ENCODE measurements around the gene ELOVL7. TPM values are rescaled to one million over a fixed set of nuclear protein-coding genes. Genes with fewer than 3 reads are reported as not detected.
"Not testable (repeated sequence)": the region's sequence is repeated elsewhere in the genome, so short reads cannot be mapped to it uniquely, and the experiment has no call there.

ELOVL7 gene
- total and polyA plus RNA-seq, 2 donors (not counting 3 experiments of a cell fraction or from before 2014, with no cell fraction given): 0.01 to 0.09 TPM

DNA sequence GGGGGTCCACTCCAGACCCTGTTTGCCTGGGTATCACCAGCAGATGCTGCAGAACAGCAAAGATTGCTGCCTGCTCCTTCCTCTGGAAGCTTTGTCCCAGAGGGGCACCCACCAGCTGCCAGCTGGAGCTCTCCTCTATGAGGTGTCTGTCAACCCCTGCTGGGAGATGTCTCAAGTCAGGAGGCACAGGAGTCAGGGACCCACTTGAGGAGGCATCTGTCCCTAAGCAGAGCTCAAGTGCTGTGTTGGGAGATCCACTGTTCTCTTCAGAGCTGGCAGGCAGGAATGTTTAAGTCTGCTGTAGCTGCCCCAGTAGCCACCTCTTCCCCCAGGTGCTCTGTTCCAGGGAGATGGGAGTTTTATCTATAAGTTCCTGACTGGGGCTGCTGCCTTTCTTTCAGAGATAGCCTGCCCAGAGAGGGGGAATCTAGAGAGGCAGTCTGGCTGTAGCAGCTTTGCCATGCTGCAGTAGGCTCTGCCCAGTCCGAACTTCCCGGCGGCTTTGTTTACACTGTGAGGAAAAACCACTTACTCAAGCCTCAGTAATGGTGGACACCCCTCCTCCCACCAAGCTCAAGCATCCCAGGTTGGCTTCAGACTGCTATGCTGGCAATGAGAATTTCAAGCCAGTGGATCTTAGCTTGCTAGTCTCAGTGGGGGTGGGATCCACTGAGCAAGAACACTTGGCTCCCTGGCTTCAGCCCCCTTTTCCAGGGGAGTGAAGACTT lies 128.7 kb downstream of the ELOVL7 start:
- dilution Hi-C loops (cut with MboI; ENCODE audit: extremely low pct_ligation_motif_present, low sequenced_read_pairs); CTCF ChIA-PET; FAIRE-seq: not testable (repeated sequence)

DNA sequence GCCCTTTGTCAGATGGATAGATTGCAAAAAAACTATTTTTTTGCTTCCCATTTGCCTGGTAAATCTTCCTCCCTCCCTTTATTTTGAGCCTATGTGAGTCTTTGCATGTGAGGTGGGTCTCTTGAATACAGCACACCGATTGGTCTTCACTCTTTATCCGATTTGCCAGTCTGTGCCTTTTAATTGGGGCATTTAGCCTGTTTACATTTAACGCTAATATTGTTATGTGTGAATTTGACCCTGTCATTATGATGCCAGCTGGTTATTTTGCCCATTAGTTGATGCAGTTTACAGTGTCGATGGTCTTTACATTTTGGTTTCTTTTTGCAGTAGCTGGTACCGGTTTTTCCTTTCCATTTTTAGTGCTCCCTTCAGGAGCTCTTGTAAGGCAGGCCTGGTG lies 131.1 kb downstream of the ELOVL7 start:
- H3K79me2 ChIP-seq (ENCODE audit: control insufficient read depth, insufficient read depth, low read length): no peaks in the 10 kb centered on the region
- H3K27ac ChIP-seq (ENCODE audit: insufficient read depth, low read depth, low read length): no peak overlapping the region
- TF ChIP-seq JUN (IDR thresholded peaks at IDR 0.05; ENCODE audit: borderline replicate concordance, insufficient read depth, insufficient read length, low read depth) (no peak), GATA2 (IDR thresholded peaks at IDR 0.05; ENCODE audit: insufficient read depth, insufficient read length, low read depth, low read length) (no peak)
- no peaks in the 10 kb centered on the region for H3K36me3 ChIP-seq (ENCODE audit: control insufficient read depth in 2 of 2, extremely low read depth in 1 of 2, insufficient read depth in 2 of 2, low read length in 2 of 2)
- no peaks in the 10 kb centered on the region for H3K9me3 ChIP-seq (replicated peaks; ENCODE audit: control insufficient read depth, insufficient read depth, low read length)
- intact Hi-C loops (cut with micrococcal nuclease): no loop called here
- dilution Hi-C loops (cut with MboI; ENCODE audit: extremely low pct_ligation_motif_present, low sequenced_read_pairs): no loop called here
- peaks cover 2 to 6% of the 10 kb centered on the region in 2 experiments for H3K27me3 ChIP-seq (ENCODE audit: control insufficient read depth in 2 of 2, insufficient read depth in 2 of 2, low read length in 2 of 2)
- no TSS peak for BruUV-seq (replicated peaks)
- no peak for DNase-seq (ENCODE audit: low read depth, low spot score)
- no peaks in the 10 kb centered on the region for H4K20me1 ChIP-seq (replicated peaks; ENCODE audit: control insufficient read depth, extremely low read depth, insufficient read depth, low read length)
- no peaks in the 10 kb centered on the region for H3K4me1 ChIP-seq (ENCODE audit: control insufficient read depth, extremely low read depth, insufficient read depth, low read length)
- no peaks in the 10 kb centered on the region for H3K9me1 ChIP-seq (replicated peaks; ENCODE audit: control insufficient read depth, extremely low read depth, insufficient read depth, low read length)
- H3K9ac ChIP-seq (replicated peaks; ENCODE audit: extremely low read depth, insufficient read depth, low read length): no peak overlapping the region
- H3K4me3 ChIP-seq (replicated peaks in 1 of 3; ENCODE audit: insufficient read depth in 1 of 3, low read depth in 1 of 3, low read length in 3 of 3): no peak overlapping the region
- POLR2A ChIA-PET: no interaction called here
- no peak overlapping the region for H3K4me2 ChIP-seq (ENCODE audit: insufficient read depth, low read length)
- no peak for FAIRE-seq
- no peak overlapping the region for H2AFZ ChIP-seq (ENCODE audit: low read depth, low read length)
- CTCF ChIA-PET: no interaction called here

More for the DNA sequence above, 128.7 kb downstream of the ELOVL7 start:
- H3K27ac ChIP-seq (ENCODE audit: insufficient read depth, low read depth, low read length); DNase-seq (ENCODE audit: low read depth, low spot score); H3K27me3 ChIP-seq (ENCODE audit: control insufficient read depth in 2 of 2, insufficient read depth in 2 of 2, low read length in 2 of 2); POLR2A ChIA-PET; H3K4me1 ChIP-seq (ENCODE audit: control insufficient read depth, extremely low read depth, insufficient read depth, low read length); intact Hi-C loops (cut with micrococcal nuclease); H3K9ac ChIP-seq (replicated peaks; ENCODE audit: extremely low read depth, insufficient read depth, low read length); H3K36me3 ChIP-seq (ENCODE audit: control insufficient read depth in 2 of 2, extremely low read depth in 1 of 2, insufficient read depth in 2 of 2, low read length in 2 of 2); H2AFZ ChIP-seq (ENCODE audit: low read depth, low read length); BruUV-seq (replicated peaks); H3K4me3 ChIP-seq (replicated peaks in 1 of 3; ENCODE audit: insufficient read depth in 1 of 3, low read depth in 1 of 3, low read length in 3 of 3); H3K9me1 ChIP-seq (replicated peaks; ENCODE audit: control insufficient read depth, extremely low read depth, insufficient read depth, low read length); H4K20me1 ChIP-seq (replicated peaks; ENCODE audit: control insufficient read depth, extremely low read depth, insufficient read depth, low read length); H3K9me3 ChIP-seq (replicated peaks; ENCODE audit: control insufficient read depth, insufficient read depth, low read length); H3K4me2 ChIP-seq (ENCODE audit: insufficient read depth, low read length); H3K79me2 ChIP-seq (ENCODE audit: control insufficient read depth, insufficient read depth, low read length): not testable (repeated sequence)

DNA sequence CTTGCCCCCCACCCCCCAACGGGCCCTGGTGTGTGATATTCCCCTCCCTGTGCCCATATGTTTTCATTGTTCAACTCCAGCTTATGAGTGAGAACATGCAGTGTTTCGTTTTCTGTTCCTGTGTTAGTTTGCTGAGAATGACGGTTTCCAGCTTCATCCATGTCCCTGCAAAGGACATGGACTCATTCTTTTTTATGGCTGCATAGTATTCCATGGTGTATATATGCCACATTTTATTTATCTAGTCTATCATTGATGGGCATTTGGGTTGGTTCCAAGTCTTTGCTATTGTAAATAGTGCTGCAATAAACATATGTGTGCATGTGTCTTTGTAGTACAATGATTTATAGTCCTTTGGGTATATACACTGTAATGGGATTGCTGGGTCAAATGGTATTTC lies 132.2 kb downstream of the ELOVL7 start:
- H3K36me3 ChIP-seq (ENCODE audit: control insufficient read depth in 2 of 2, extremely low read depth in 1 of 2, insufficient read depth in 2 of 2, low read length in 2 of 2); DNase-seq (ENCODE audit: low read depth, low spot score); H3K27me3 ChIP-seq (ENCODE audit: control insufficient read depth in 2 of 2, insufficient read depth in 2 of 2, low read length in 2 of 2); FAIRE-seq; POLR2A ChIA-PET; H3K79me2 ChIP-seq (ENCODE audit: control insufficient read depth, insufficient read depth, low read length); H2AFZ ChIP-seq (ENCODE audit: low read depth, low read length); H3K4me2 ChIP-seq (ENCODE audit: insufficient read depth, low read length); H3K4me3 ChIP-seq (replicated peaks in 1 of 3; ENCODE audit: insufficient read depth in 1 of 3, low read depth in 1 of 3, low read length in 3 of 3); H3K9me3 ChIP-seq (replicated peaks; ENCODE audit: control insufficient read depth, insufficient read depth, low read length); H3K9me1 ChIP-seq (replicated peaks; ENCODE audit: control insufficient read depth, extremely low read depth, insufficient read depth, low read length); H3K27ac ChIP-seq (ENCODE audit: insufficient read depth, low read depth, low read length); H4K20me1 ChIP-seq (replicated peaks; ENCODE audit: control insufficient read depth, extremely low read depth, insufficient read depth, low read length); CTCF ChIA-PET; H3K4me1 ChIP-seq (ENCODE audit: control insufficient read depth, extremely low read depth, insufficient read depth, low read length); dilution Hi-C loops (cut with MboI; ENCODE audit: extremely low pct_ligation_motif_present, low sequenced_read_pairs); BruUV-seq (replicated peaks); intact Hi-C loops (cut with micrococcal nuclease); H3K9ac ChIP-seq (replicated peaks; ENCODE audit: extremely low read depth, insufficient read depth, low read length): not testable (repeated sequence)
